Testis (tissue), 3 donors: ENCODE data around the gene TJP2. TPM values are rescaled to one million over a fixed set of nuclear protein-coding genes. Genes with fewer than 3 reads are reported as not detected.
A peak's percentile ranks its signal among the peaks of the same experiment; 100 is the strongest.

Source experiments
- DNase-seq: peaks from one replicate; pipeline ENCODE4 v3.0.0-alpha.2; 2019
- H3K27ac ChIP-seq, 2 donors: fragments of 200-600 bp; sonication (generic); one replicate each; pipeline ENCODE4 v1.5.1; 2019
- H3K27me3 ChIP-seq: fragments of 200-600 bp; sonication (generic); one replicate; pipeline ENCODE4 v1.5.1; 2019
- H3K36me3 ChIP-seq: fragments of 200-600 bp; sonication (generic); one replicate; pipeline ENCODE4 v1.5.1; 2017; ENCODE audit warnings: low read depth; ENCODE audit errors: missing control alignments
- H3K4me1 ChIP-seq: fragments of 200-600 bp; sonication (generic); one replicate; pipeline ENCODE4 v1.5.1; 2019
- H3K4me3 ChIP-seq, 2 donors: fragments of 200-600 bp; sonication (generic); one replicate each; pipeline ENCODE4 v1.5.1; 2017 to 2019
- H3K9me3 ChIP-seq: fragments of 200-600 bp; sonication (generic); one replicate; pipeline ENCODE4 v1.5.1; 2017
- POLR2A ChIP-seq: fragments of 450-650 bp; IDR thresholded peaks from one replicate; pipeline ENCODE4 v1.6.1; 2017; ENCODE audit warnings: antibody characterized with exemption, mild to moderate bottlenecking, moderate library complexity
- WGBS, 2 donors: methylation state at CpG; one replicate each; pipeline ENCODE4 v1.1.5; 2018; 5-methylcytosine and 5-hydroxymethylcytosine counted together
- intact Hi-C: fragments of 100-400 bp; cut with DNase I; formaldehyde crosslinking; loops from one replicate; pipeline ENCODE4 v1.15.1; 2023; ENCODE audit warnings: low total_unique reads
- polyA plus RNA-seq: library from polyadenylated mRNA; stranded (reverse); fragments of 350-450 nt; fragmentation: Illumina TruSeq; extraction: RNeasy Lipid Tissue Mini Kit (QIAGEN cat#74804); gene quantifications from one replicate; pipeline ENCODE4 v1.2.3, GENCODE V29; 2014; ENCODE audit warnings: low read depth, low replicate concordance; ENCODE audit not compliant: insufficient read depth
- total RNA-seq, 2 donors: library from RNA; depleted of rRNA; stranded (reverse); fragments of >200 nt; gene quantifications; one replicate each; pipeline ENCODE4 v1.2.3, GENCODE V29; 2016
- TF ChIP-seq, protein P1 (sequence below), 3 experiments: fragments of 450-650 bp in 2 of 3; fragments of 200-600 bp in 1 of 3; sonication (generic) in 1 of 3; IDR thresholded peaks; one replicate each; pipeline ENCODE4 v1.5.1; 2016 to 2019; ENCODE audit warnings: antibody characterized with exemption in 3 of 3, mild to moderate bottlenecking in 2 of 3, moderate library complexity in 1 of 3

The TJP2 gene
- total and polyA plus RNA-seq, 3 donors from 2014 or later: 108 to 168 (median 148) TPM

DNA sequence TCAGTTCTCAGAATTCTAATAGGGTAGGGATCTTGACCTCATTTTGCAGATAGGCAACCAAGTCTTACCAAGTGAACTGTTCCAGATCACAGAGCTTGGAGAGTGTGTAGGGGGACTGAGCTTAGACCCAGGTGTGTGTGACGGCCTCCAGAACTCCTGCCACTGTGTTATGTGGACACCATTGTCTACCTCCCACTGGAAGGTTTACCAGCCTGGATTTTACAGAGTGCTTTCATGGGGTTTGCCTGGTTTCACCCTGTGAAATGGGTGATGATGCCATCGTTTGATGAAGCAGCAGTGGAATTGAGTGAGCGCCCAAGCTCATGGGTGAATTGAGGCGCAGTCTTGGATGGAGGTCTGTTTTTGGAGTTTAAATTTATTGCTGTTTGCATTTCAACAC, 23.6 kb downstream of the TJP2 start:
- WGBS, 2 donors: 80 to 87% methylated on average over 4 of the region's 4 CpGs
- H3K4me1 ChIP-seq: peaks cover 11% of the 10 kb centered on the region
- H3K27ac ChIP-seq: no peak overlapping the region
- H3K9me3 ChIP-seq: no peaks in the 10 kb centered on the region
- no peak for DNase-seq
- intact Hi-C loops: no loop called here
- no peaks in the 10 kb centered on the region for H3K36me3 ChIP-seq
- no peak overlapping the region for H3K4me3 ChIP-seq
- no peak for TF ChIP-seq POLR2A
- TF ChIP-seq, protein P1, sequence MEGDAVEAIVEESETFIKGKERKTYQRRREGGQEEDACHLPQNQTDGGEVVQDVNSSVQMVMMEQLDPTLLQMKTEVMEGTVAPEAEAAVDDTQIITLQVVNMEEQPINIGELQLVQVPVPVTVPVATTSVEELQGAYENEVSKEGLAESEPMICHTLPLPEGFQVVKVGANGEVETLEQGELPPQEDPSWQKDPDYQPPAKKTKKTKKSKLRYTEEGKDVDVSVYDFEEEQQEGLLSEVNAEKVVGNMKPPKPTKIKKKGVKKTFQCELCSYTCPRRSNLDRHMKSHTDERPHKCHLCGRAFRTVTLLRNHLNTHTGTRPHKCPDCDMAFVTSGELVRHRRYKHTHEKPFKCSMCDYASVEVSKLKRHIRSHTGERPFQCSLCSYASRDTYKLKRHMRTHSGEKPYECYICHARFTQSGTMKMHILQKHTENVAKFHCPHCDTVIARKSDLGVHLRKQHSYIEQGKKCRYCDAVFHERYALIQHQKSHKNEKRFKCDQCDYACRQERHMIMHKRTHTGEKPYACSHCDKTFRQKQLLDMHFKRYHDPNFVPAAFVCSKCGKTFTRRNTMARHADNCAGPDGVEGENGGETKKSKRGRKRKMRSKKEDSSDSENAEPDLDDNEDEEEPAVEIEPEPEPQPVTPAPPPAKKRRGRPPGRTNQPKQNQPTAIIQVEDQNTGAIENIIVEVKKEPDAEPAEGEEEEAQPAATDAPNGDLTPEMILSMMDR (IDR thresholded peaks at IDR 0.05): no peak
- H3K27me3 ChIP-seq: no peaks in the 10 kb centered on the region

DNA sequence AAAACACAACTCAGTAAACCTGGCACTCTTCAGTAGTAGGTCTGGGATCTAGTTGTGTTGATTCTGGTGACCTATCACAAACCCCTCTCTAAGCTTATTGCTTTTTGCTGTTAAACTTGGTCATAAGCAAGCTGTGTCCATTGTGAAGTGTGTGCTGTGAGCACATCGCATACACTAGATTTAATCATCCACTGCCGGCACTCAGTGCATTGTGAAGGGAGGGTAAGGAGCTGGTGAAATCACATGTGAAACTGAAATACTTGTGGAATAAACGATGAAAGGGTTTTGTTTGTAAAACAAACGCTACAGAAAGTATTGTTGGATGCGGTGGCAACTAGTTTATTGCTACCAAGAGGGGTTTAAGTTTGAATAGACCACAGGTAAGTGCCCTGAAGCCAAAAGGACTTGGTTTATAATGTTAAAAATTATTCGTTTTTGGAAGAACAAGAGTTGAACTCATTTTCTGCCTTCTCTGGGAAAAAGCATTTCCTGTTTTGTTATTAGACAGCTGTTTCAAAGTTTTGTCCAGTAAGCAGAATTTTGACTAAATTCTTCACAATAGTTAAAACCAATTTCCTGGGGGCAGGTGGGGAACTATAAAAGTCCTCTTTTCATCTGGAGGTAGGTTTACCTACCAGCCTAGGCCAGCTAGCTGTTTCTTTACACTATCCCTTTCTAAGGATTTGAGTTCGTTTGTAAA, 24.6 kb downstream of the TJP2 start:
- no peaks in the 10 kb centered on the region for H3K36me3 ChIP-seq
- no peaks in the 10 kb centered on the region for H3K9me3 ChIP-seq
- peak overlapping the region in 1 of 2 donors; percentile 60 for H3K27ac ChIP-seq
- no peak for DNase-seq
- peaks cover 10% of the 10 kb centered on the region for H3K4me1 ChIP-seq
- intact Hi-C loops: no loop called here
- TF ChIP-seq POLR2A: no peak
- TF ChIP-seq, protein P1 (IDR thresholded peaks at IDR 0.05): no peak
- no peak overlapping the region for H3K4me3 ChIP-seq
- H3K27me3 ChIP-seq: no peaks in the 10 kb centered on the region
- 41 to 53% methylated on average over 7 of the region's 7 CpGs for whole genome bisulfite sequencing, 2 donors

DNA sequence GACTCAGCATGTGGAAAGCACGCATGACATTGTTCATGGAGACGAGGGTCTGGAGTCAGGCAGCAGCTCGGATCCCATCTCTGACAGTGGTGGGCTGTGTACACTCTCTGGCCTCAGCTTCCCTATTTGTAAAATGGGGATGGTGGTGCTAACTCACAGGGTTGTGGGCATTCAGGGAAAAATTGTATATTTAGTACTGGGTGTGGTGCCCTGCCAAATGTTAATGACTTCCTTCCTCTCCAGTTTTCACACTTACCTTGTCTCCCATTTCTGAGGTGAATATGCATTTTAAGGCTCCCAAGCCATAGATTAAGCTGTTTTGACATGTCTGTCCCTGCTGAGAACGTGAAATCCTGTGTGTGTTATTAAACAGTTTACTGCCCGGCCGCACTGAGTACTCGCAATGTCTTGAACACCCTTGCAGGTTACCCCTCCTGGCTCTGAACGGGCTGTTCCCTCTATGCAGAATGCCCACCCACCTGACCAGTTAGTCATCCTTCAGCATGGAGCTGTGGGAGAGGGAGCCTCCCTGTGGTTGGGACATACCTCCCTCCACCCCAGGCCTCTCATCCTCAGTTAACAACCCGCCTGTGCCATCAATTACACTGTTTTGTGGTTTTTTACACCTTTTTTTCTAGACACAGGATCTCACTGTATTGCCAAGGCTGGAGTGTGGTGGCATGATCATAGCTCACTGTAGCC, 25.8 kb downstream of the TJP2 start:
- Histone ChIP-seq H3K4me3 (no peak overlapping the region), H3K4me1 (peaks cover 23% of the 10 kb centered on the region), H3K27ac (no peak overlapping the region), H3K9me3 (no peaks in the 10 kb centered on the region), H3K27me3 (no peaks in the 10 kb centered on the region), H3K36me3 (no peaks in the 10 kb centered on the region)
- no peak for DNase-seq
- intact Hi-C loops: no loop called here
- WGBS, 2 donors: 83 to 87% methylated on average over 8 to 9 of the region's 9 CpGs
- no peak for TF ChIP-seq POLR2A
- TF ChIP-seq, protein P1 (IDR thresholded peaks at IDR 0.05): no peak

DNA sequence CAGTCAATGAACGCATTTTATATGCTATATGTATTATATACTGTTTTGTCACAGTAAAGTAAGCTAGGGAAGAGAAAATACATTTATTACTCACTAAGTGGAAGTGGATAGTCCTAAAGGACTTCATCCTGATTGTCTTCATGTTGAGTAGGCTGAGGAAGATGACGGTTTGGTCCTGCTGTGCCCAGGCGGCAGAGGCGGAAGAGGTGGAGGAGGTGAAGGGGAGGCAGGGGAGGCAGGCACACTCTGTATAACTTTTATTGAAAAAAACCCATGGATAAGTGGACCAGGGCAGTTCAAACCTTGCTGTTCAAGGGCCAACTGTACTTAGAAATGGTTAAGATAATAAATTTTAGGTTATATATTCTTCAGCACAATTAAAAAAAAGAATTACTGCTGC, 28.5 kb downstream of the TJP2 start:
- no peaks in the 10 kb centered on the region for H3K36me3 ChIP-seq
- H3K4me1 ChIP-seq: peaks cover 26% of the 10 kb centered on the region
- H3K27ac ChIP-seq: peak overlapping the region in 1 of 2 donors; percentile 4
- WGBS, 2 donors: 73 to 91% methylated on average over 4 of the region's 4 CpGs
- no peak for TF ChIP-seq POLR2A
- TF ChIP-seq, protein P1 (IDR thresholded peaks at IDR 0.05): no peak
- intact Hi-C loops: no loop called here
- H3K27me3 ChIP-seq: no peaks in the 10 kb centered on the region
- DNase-seq: no peak
- no peaks in the 10 kb centered on the region for H3K9me3 ChIP-seq
- no peak overlapping the region for H3K4me3 ChIP-seq
